HG03342 (cell line): ENCODE data around the gene ASPN.

Experiments used
- ATAC-seq: cut with Tn5 transposase; IDR thresholded peaks from one replicate; pipeline ENCODE4 v1.9.1; 2021; ENCODE audit warnings: mild to moderate bottlenecking, moderate library complexity; ENCODE audit not compliant: unreplicated experiment

ASPN gene

GRCh38 chr9:92478783-92479182 is 3.5 kb downstream of the ASPN start:
- ATAC-seq = no peak

DNA sequence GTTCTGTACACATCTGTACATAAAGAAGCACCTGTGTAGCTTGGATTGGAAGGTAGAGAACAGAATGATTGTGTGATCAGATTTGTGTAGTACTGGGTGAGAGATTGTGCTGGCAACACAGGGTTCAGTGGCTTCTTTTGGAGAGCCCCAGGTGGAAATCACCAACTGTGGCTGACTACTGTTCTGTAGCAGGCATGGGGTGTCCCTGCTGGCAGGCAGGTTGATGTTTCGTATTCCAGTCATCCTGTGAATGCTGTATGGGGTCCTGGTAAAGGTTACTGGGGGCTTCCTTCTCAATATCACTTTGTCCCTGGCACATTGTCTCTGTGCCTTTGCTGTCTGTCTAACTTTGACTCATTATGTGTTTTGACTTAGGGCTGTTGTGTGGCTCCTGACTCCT is 5.3 kb downstream of the ASPN start:
- peak; percentile 46 for ATAC-seq

- ATAC-seq = no peak
Measured at GRCh38 chr9:92474587-92474986, 7.7 kb downstream of the ASPN start.

- no peak for ATAC-seq
Measured at GRCh38 chr9:92468206-92468605, 14.1 kb downstream of the ASPN start.

DNA sequence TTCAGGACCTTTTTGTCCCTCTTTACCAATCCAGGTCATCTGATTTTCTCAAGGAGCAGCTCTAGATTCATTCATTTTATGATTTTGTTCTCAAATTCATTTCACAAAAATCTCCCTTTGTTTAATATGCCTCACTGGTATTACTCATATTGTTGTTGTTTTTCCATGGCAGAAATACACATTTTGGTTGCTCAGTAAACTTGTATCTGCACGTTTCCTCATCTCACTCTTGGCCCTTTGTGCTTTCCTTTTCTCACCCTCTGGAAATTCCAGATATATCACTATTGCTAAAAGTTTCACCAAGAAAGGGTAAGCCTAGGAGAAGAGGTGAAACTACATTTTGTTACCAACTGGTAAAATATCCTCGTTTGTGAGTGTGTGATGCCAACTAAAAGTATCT is 14.8 kb downstream of the ASPN start:
- ATAC-seq = no peak

GRCh38 chr9:92467041-92467440 is 15.3 kb downstream of the ASPN start:
- no peak for ATAC-seq

DNA sequence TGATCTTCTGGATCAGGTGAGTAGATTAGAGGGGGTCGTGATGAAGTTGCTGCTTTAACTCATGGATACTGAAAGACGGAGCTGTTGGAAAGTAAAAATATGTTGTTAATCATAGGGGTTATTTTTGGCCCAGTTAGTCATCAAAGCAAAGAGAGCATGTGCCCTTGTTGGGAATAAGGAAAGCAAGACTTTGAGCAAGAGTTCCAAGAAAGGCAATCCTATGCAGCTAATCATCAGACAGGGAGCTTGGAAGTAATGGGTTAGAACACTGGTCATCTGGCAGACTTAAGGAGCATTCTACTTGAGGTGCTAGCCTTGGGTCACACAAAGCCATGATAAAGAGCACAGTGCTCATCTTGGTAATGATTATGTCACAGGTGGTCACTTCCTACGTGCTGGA is 18.3 kb downstream of the ASPN start:
- ATAC-seq = no peak

DNA sequence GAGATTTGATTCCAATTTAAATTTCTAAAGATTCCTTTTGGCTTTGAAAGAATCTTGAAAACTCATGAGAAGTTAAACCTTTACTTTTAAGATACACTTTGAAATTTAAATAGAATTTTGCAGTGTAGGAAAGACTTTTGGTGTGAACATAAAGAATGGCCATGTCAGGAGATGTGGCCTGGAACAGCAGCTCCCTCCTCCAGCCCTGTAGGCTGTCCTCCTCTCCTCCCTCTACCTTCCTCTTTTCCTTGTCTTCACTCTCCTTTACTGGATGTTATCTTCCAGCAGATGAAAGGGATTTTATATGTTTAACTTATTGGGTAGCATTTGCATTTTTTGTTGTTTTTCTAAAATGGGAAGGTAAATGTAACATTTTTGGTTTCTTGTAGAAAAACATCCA is 18.9 kb downstream of the ASPN start:
- no peak for ATAC-seq

DNA sequence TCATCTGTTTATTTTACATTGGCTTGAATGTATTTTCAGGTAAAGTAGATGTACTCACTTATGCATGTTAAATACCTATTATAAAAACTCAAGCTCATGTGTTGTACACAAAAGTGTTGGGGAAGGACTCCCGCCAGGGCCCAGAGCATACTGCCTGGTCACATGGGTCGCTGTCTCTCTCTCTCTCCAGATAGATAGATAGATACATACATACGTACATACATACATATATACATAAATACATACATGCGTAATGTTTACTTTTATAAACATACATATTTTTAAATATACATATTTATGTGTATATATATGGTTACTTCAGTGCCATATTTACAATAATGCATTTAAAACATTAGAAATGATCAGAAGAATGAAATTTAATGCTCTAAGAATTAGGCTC is 24.7 kb downstream of the ASPN start:
- ATAC-seq = no peak

DNA sequence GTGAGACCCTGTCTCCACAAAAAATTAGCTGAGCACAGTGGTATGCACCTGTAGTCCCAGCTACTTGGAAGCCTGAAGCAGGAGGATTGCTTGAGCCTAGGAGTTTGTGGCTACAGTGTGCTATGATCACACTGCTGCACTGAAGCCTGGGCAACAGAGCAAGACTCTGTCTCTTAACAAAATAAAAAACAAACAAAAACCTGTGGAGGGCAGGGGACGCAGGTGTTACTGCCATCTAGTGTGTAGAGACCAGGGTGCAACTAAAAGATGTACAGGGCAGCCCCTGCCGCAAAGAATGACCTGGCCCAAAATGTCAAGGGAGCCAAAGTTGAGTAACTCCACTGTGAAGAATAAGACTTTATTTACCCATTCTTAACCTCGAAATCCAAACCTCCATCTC is 27.1 kb downstream of the ASPN start:
- no peak for ATAC-seq

DNA sequence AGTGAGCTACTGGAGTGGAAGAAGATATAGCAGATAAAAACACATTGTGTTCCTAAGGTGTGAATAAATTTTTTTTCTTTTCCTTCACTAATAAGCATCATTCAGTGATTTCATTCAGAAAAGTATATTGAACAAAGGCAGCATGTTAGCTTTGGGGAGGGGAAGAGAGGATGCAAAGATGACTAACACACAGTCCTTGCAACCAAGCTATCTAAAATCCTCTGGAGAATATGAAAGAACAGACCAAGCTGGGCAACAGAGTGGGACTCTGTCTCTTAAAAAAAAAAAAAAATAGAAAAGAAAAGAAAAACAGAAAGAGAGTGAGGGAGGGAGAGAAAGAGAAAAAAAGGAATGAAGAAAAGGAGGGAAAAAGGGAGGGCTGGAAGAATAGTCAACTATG is 35.8 kb downstream of the ASPN start:
- ATAC-seq = no peak

DNA sequence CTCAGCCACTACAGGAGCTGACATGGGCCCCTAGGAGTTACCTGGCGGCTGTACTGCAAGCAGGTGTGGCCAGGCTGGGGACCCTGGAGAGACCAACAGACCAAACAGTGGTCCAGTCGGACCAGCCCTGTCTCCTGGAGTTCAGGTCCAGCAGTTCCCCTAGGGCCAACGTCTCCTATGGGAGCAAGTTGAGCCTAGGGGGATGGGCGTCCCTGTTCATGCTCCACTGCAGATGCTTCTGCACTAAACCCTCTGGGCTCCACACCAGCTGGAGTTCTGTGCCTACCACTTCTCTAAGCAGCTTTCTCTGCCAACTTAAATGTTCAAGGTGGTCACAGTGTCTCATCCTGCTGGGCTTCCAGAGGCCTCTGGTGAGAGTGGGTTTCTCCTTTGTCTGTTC is 37.5 kb downstream of the ASPN start:
- ATAC-seq = no peak

DNA sequence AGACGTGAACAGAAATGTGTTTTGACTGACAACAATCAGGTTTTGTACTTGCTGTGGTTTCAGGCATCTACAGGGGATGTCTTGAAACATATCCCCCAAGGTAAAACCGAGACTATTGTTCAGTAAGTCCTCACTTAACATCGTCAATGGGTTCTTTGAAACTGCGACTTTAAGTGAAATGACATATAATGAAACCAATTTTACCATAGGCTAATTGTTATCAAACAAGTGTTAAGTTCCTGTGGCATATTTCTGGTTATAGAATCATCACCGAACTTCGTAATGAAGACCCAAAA is 41.6 kb downstream of the ASPN start:
- no peak for ATAC-seq

GRCh38 chr9:92439921-92440750 is 42.2 kb downstream of the ASPN start:
- ATAC-seq = no peak

GRCh38 chr9:92438900-92439526 is 43.3 kb downstream of the ASPN start:
- no peak for ATAC-seq

DNA sequence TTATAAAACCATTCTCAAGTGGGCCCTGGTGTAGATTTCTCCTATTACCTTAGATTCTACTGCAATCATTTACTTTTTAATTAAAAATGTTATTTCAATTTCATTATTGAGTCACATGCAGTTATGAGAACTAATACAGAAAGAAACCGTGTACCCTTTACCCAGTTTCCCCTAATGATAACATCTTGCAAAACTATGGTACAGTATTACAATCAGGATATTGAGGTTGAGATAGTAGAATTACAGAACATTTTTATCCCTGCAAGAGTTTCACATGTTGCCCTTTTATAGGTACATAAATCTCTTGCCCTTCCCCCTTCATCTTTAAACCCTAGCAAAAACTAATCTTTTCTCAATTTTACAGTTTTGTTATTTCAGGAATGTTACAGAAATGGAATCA is 47.0 kb downstream of the ASPN start:
- ATAC-seq = no peak

DNA sequence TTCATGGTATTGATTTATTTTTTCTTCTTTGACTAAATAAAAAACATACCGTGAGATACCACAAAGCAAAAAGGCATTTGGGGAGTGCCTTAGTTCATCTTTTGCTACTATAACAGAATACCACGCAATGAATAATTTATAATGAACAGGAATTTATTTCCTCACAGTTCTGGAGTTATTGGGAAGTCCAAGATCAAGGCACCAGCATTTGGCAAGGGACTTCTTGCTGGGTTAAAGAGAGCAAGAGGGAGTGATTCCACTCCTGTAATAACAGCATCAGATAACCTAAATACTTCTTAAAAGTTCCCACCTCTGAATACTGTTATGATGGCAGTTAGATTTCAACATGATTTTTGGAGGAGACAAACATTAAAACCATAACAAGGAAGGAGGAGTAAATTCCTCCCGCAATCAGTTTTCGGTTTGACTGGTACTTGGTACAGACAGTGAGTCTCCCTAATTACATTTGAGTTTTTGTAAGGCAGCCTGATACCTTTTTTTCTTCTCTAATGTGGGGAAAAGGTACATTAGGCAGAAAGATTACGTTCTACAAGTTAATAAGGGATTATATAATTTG is 49.2 kb downstream of the ASPN start:
- no peak for ATAC-seq

DNA sequence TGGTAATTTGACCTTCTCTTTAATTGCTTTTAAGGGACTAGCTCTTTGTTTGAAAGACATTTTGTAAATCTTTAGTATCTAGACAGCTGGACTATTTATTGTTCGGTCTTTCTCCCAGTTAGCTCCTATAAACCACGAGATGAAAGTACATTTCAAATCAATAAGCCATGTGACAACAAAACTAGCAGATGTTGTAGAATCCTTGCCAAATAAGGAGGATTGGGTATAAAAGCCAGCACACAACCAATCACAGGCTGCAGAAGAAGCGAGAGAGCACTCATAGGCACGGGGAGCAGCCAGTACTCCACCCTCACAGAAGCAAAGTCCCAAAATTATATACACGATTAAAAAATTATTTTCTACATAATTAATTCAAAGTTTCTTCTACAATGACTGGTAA is 50.0 kb downstream of the ASPN start:
- no peak for ATAC-seq

DNA sequence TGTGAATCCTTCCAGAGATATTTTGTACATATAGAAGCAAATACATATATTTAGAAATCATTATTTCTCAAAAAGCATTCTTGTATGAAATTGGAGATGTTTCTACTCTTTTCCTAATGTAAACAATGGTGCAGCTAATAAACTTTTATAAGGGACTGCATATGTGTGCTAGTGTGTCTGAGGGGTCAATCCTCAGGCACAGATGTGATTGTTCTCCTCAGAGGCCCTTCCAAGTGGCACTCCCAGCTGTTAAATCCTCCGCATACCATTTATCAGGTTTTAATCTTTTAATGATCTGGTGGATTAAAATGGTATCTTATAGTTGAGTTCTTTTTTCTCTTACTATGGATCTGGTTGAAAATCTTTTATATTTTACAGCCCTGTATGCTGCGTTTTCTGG is 52.5 kb downstream of the ASPN start:
- ATAC-seq = no peak

- no peak for ATAC-seq
Measured at GRCh38 chr9:92426501-92427145, 55.7 kb downstream of the ASPN start.

DNA sequence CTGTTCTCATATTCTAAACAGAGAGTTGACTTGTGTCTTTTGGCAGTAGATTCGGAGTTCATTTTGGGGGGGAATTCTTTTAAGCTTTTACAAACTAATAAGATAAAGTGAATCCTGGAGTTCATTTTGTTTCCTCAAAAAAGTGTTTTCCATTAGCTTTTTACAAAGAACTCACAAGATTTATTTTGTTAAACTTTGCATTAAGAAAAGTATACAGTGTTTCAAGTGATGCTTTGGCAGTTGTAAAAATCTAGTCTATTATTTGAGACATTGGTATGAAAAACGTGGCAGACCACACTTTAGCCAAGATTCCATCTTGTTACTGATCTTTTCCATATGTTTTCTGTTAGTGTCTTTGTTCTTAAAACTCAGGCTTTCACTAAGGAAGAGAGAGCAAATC is 56.8 kb downstream of the ASPN start:
- ATAC-seq = no peak

DNA sequence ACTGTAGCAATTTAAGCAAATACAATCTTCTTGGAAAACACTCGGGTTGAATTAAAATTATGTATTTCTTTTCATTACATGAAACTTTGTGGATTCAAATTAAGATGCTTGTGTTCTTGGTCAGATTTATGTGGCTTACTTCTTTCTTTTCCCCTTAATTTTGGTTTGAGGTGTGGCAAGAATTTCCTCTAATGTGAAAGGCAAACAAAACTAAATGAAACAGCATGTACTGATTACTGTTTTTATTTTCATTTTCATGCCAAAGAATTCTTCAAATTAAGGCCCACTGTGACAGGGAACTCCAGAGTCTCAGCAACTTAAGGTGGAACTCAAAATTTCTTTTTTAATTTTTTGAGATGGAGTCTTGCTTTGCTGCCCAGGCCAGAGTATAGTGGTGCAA is 58.0 kb downstream of the ASPN start, which contains the start of gene OMD:
Gene OMD (minus strand): TSS at position 132 of the 400 bp plus-strand sequence. CDS start 6,913 bp downstream, outside the sequence.
- ATAC-seq = no peak
